HG02678 (cell line): ENCODE measurements around the gene SPAG6.

Experiments
- ATAC-seq: cut with Tn5 transposase; IDR thresholded peaks from one replicate; pipeline ENCODE4 v1.9.1; 2021; ENCODE audit warnings: mild to moderate bottlenecking, moderate library complexity; ENCODE audit not compliant: unreplicated experiment

Gene SPAG6

GRCh38 chr10:22458272-22459038 is 113.2 kb downstream of the SPAG6 start:
- ATAC-seq: no peak

DNA sequence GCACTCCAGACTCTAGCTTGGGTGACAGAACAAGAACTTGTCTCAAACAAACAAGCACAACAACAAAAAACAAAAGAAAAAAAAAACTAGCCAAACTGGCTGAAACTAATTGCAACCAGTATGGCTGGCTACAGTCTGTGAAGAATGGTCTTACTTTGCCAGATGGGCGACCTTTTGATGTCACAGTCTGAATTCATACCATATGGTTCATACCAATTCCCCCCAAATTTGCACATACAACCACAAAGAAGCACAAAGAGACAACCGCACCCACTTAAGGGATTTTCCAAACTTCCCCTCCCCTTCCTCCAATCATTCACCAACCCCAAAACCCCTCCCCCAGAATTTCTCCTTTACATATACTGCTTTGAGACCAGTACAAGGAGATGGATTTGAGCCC is 114.2 kb downstream of the SPAG6 start:
- no peak for ATAC-seq

DNA sequence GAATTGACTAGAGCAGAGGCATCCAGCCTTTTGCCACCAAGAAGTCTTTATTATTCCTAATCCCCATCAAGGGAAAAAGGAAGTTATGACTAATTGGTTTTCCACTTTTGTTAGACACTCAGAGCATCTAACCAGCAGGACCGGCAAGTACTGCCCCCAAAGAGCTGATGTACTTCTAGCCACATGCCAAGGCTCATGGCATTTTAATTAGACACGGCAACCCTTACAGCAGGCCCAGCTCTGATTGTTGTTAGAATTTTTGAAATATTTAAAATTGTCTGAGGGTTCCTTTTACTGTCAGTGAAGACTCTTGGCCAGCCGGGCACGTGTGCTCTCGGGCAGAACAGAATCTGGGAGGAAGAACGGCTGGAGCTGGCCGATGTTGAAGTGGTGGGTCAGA is 114.8 kb downstream of the SPAG6 start:
- no peak for ATAC-seq

DNA sequence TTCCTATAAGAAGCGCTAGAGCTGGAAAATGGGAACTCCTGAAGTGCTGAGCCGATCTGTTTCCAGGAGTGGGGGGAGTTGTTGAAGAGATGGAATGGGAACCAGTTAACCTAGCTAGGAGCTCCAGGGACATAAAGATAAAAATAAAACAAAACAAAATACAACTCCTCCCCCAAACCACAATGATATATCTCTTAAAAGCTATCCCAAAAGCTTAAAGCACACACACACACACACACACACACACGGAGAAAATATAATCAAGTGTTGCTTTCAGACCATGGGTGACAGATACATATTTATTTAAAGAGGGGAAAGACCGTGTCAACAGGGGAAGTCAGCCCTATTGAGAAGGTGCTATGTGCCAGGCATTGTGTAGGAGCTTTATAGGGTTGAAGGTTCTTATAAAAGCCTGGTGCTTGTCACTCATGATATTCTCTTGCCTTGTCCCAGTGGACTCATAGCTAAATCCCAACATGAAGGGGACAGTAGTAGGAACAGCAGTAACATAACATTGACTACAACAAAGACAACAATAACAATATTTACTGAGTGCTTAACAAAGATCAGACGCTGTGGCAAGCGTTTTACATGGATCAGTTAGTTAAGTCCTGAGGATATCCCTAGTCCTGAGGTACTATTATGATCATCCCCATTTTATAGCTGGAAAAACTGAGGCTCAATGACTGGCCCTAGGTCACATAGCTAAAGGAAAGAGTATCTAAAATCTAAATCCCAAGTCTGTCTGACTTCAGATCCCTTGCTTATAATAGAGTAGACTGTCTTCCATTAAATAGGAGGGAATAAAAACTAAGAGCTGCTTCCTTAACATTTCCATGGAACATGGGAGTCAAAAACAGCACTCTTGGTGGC is 115.5 kb downstream of the SPAG6 start:
- no peak for ATAC-seq

GRCh38 chr10:22461891-22462290 is 116.6 kb downstream of the SPAG6 start:
- no peak for ATAC-seq

DNA sequence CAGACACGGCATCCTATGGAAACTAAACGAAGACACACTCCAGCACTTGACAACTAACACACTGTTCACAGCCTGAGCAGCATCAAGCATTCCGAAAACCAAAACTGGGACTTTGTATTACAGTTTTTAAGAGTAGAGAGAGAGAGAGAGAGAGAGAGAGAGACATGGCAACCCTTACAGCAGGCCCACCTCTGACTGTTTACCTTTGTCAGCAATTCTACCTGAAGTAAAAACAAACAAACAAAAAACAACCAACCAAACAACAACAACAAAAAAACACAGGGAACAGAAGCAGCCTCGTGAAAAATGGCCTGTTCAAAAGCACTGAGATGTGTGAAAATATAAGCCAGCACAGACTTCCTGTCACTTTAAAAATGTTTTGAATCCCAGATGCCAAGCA is 118.0 kb downstream of the SPAG6 start:
- no peak for ATAC-seq

GRCh38 chr10:22464966-22465629 is 119.8 kb downstream of the SPAG6 start:
- ATAC-seq: peak; percentile 50

- no peak for ATAC-seq
Observed at GRCh38 chr10:22466763-22467334, 121.6 kb downstream of the SPAG6 start.
